Astrocyte of the cerebellum (primary cell): ENCODE results near the gene MYO7B.

ENCODE experiments used
- DNase-seq: peaks from one replicate; pipeline ENCODE4 v3.0.0-alpha.2; 2011; ENCODE audit warnings: low read depth
- H3K4me3 ChIP-seq: 2 replicates; pipeline ENCODE4 v1.5.1; 2011; ENCODE audit warnings: mild to moderate bottlenecking, low read depth, low read length, moderate library complexity
- in situ Hi-C: cut with HindIII; loops from 2 replicates; pipeline ENCODE4 v1.10.0; 2017; ENCODE audit warnings: low sequenced_read_pairs
- TF ChIP-seq, protein P1 (sequence below): IDR thresholded peaks from 2 replicates; pipeline ENCODE4 v1.5.1; 2012; ENCODE audit warnings: low read length, low read depth, moderate library complexity, mild to moderate bottlenecking; ENCODE audit errors: missing control alignments

The MYO7B gene

DNA sequence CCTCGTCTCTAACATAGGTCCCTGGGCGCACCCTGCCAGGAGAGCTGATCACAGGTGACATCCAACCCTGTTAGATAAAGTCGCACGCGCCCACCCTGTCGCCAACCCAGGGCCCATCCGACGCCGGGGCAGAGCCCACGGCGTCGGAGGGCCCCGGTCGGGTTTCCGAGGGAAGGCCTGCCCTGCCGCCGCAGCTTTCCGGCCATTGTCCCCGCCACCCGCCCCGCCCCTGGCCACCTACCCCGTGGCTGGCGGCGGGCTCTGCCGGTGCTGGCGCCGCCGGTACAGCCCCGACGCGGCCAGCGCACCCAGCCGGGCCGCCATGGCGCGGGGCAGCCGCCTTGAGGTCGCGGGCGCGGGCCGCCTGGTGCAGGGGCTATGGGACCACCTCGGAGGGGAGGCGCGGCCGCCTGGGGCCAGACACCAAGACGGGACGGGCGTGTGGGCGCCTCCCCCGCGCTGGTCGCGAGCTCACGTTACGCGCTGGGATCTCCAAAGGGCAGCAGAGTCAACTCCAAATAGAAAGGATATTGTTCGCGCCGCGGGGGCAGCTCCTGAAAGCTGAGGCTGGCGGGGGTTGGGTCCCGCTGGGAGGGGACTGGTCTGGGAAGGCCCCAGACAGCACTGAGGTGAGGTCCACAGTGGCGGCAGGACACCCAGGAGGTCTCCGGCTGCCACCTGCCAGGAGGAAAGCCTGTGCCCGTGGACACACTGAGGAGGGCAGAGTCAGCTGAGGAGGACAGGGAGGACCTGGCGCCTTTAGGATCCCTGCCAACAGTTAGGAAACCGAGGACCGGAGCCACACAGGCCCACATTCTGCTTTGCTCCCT is 128.8 kb downstream of the MYO7B start:
- in situ Hi-C loops, result no loop called here
- no peak for DNase-seq
- peak overlapping the region; percentile 15 for H3K4me3 ChIP-seq
- TF ChIP-seq, protein P1, sequence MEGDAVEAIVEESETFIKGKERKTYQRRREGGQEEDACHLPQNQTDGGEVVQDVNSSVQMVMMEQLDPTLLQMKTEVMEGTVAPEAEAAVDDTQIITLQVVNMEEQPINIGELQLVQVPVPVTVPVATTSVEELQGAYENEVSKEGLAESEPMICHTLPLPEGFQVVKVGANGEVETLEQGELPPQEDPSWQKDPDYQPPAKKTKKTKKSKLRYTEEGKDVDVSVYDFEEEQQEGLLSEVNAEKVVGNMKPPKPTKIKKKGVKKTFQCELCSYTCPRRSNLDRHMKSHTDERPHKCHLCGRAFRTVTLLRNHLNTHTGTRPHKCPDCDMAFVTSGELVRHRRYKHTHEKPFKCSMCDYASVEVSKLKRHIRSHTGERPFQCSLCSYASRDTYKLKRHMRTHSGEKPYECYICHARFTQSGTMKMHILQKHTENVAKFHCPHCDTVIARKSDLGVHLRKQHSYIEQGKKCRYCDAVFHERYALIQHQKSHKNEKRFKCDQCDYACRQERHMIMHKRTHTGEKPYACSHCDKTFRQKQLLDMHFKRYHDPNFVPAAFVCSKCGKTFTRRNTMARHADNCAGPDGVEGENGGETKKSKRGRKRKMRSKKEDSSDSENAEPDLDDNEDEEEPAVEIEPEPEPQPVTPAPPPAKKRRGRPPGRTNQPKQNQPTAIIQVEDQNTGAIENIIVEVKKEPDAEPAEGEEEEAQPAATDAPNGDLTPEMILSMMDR, result no peak

DNA sequence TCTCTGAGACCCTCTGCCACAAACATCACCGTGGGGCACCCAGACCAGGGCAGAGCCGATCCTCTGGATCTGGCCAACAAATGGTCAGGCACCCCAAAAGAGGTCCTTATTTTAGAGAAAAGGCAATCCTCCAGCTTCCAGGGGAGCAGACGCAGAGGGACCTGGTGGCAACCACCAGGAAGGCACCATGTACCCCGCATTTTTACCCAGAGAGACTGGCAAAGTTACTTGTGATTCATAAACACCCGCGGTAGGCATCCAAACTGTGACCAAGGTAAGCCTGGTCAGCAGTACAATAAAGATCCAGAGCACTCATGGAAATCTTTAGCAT is 129.4 kb downstream of the MYO7B start:
- no peak overlapping the region for H3K4me3 ChIP-seq
- in situ Hi-C loops, result no loop called here
- TF ChIP-seq, protein P1, result no peak
- DNase-seq, result no peak

DNA sequence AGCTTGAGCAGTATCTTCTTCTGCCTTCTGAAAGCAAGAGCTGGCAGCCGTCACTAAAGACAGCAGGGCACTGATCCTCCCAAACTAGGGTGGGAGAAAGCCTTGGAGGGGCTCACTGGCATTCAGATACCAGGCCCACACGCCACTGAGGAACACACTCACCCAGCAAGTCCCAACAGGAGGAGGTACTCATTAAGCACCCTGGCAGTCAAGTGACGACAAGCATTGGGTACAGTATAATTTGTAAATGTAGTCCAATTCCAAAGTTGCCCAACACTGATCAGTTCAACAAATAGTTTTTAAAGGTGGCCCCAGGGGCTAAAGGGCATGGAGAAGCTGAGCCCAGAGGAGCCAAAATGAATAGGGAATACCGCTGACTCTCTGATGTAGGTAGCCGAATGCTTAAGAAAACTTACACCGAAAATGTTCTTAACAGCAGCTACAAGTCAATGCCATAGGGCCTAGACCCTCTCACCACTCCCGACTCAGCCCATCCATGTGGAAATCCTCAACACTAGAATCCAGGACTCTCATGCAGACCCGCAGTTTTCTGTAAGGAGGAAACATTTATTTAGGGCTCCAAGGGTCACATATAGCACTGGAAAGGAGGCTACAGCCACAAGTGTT is 129.9 kb downstream of the MYO7B start:
- TF ChIP-seq, protein P1, result no peak
- no peak overlapping the region for H3K4me3 ChIP-seq
- in situ Hi-C loops, result no loop called here
- DNase-seq, result no peak

DNA sequence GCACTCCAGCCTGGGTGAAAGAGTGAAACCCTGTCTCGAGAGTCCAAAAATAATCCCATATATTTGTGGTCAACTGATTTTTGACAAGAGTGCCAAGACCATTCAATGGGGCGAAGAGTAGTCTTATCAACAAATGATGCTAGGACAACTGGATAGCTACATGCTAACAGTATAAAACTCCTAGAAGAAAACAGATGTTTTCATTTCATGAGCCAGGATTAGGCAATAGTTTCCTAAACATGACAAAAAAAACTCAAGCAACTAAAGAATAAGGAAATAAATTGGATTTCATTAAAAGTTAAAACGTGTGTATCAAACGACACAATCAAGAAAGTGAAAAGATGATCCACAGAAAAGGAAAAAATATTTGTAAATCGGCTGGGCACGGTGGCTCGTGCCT is 133.6 kb downstream of the MYO7B start:
- no peak for DNase-seq
- H3K4me3 ChIP-seq, result no peak overlapping the region
- in situ Hi-C loops, result no loop called here
- TF ChIP-seq, protein P1, result no peak

DNA sequence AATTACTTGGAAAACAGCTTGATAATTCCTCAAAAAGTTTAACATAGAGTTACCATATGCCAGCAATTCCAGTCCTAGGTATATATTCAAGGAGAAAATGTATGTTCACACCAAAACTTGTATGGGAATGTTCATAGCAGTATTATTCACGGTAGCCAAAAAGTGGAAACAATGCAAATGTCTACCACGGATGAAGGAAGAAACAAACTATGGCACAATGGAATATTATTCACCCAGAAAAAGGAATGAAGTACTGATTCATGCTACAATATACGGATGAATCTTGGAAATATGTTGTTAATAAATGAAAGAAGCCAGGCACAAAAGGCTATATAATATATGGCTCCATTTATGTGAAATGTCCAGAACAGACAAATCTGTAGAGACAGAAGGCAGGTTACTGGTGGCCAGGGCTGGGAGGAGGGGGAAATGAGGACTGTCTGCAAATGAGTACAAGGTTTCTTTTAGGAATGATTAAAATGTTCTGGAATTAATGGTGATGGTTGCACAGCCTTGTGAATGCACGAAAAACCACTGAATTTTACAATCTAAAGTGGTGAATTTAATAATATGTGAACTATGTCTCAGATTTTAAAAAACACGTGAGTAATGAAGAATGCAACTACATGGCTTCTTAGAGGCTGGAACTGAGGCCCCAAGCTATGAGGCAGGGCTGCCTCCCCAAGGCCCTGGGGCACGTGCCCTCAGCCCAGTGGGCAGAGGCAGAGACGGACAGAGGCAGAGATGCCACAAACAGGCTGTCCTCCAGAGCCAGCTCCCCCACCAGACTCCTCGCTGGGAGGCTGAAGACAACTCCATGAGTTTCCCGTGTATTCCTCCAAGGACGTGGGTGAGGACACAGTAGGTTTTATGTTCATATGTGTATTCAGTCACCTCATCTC is 134.8 kb downstream of the MYO7B start:
- in situ Hi-C loops, result no loop called here
- H3K4me3 ChIP-seq, result no peak overlapping the region
- DNase-seq, result no peak
- TF ChIP-seq, protein P1, result no peak

DNA sequence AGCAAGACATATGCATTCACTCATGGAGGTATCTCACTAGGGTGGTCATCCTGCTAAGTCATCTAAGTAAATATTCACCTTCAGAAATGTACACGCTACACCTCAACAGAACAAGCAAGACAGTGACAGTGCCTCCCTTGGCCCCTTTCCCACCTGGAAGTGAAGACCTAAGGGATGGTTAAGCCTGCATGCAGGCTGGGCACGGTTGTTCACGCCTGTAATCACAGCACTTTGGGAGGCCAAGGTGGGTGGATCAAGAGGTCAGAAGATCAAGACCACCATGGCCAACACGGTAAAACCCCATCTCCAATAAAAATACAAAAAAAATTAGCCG is 135.4 kb downstream of the MYO7B start:
- no peak overlapping the region for H3K4me3 ChIP-seq
- in situ Hi-C loops, result no loop called here
- TF ChIP-seq, protein P1, result no peak
- no peak for DNase-seq
